Esophagus muscularis mucosa (tissue), 3 donors: ENCODE data around the gene TRMT61B.

Experiments
- POLR2A ChIP-seq: fragments of 450-650 bp; IDR thresholded peaks from one replicate; pipeline ENCODE4 v1.6.1; 2017; ENCODE audit warnings: antibody characterized with exemption, moderate library complexity, mild to moderate bottlenecking, low read depth
- TF ChIP-seq, protein P1 (sequence below), 3 experiments: fragments of 200-600 bp in 2 of 3; fragments of 450-650 bp in 1 of 3; sonication (generic) in 2 of 3; IDR thresholded peaks; one replicate each; pipeline ENCODE4 v1.5.1; 2017 to 2019; ENCODE audit warnings: antibody characterized with exemption in 3 of 3, mild to moderate bottlenecking in 2 of 3, moderate library complexity in 1 of 3

DNA sequence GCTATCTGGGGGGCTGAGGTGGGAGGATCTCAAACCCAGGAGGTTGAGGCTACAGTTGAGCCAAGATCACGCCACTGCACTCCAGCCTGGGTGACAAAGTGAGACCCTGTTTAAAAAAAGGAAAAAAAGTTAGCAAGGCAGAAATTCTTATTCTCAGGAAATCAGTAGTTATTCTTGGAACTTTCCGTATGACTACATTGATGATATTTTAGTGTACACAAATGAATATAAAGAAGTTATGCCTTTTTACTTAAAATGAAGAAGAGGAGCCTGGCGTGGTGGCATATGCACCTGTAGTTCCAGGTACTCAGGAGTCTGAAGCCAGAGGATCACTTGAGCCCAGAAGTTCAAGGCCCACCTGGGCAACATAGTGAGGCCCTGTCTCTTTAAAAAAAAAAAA is 52.1 kb downstream of the TRMT61B start:
- no peak for TF ChIP-seq POLR2A
- TF ChIP-seq, protein P1, sequence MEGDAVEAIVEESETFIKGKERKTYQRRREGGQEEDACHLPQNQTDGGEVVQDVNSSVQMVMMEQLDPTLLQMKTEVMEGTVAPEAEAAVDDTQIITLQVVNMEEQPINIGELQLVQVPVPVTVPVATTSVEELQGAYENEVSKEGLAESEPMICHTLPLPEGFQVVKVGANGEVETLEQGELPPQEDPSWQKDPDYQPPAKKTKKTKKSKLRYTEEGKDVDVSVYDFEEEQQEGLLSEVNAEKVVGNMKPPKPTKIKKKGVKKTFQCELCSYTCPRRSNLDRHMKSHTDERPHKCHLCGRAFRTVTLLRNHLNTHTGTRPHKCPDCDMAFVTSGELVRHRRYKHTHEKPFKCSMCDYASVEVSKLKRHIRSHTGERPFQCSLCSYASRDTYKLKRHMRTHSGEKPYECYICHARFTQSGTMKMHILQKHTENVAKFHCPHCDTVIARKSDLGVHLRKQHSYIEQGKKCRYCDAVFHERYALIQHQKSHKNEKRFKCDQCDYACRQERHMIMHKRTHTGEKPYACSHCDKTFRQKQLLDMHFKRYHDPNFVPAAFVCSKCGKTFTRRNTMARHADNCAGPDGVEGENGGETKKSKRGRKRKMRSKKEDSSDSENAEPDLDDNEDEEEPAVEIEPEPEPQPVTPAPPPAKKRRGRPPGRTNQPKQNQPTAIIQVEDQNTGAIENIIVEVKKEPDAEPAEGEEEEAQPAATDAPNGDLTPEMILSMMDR (IDR thresholded peaks at IDR 0.05): no peak
